ENCODE measurements around the gene MPPED1. TPM values are rescaled to one million over a fixed set of nuclear protein-coding genes. Genes with fewer than 3 reads are reported as not detected.

Gene MPPED1
- total RNA-seq, 1 donor from 2014 or later = 0.37 TPM

DNA sequence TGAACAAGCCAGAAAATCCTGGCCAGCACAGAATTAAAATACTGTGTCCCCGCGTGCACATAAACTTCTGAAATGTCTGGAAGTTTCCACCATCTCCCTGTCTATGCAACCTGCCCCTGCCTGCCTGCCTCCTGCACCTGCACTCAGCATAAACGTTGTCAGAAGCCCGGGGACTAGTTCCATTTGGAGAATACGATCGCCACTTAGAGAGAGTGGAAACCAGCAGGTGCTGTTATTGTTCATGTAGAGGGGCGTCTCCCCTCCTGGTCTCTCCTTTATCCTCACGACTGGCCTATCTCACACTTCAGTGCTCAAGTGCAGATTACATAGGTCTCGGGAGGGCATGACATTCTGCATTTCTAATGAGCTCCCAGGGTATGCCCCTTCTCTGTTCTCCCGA, 35.6 kb downstream of the MPPED1 start:
- DNase-seq = no peak
- no peaks in the 10 kb centered on the region for H3K9me3 Mint-ChIP-seq (ENCODE audit: unreplicated experiment)
- H3K4me3 Mint-ChIP-seq (ENCODE audit: unreplicated experiment) = no peak overlapping the region
- TF ChIP-seq, protein P1, sequence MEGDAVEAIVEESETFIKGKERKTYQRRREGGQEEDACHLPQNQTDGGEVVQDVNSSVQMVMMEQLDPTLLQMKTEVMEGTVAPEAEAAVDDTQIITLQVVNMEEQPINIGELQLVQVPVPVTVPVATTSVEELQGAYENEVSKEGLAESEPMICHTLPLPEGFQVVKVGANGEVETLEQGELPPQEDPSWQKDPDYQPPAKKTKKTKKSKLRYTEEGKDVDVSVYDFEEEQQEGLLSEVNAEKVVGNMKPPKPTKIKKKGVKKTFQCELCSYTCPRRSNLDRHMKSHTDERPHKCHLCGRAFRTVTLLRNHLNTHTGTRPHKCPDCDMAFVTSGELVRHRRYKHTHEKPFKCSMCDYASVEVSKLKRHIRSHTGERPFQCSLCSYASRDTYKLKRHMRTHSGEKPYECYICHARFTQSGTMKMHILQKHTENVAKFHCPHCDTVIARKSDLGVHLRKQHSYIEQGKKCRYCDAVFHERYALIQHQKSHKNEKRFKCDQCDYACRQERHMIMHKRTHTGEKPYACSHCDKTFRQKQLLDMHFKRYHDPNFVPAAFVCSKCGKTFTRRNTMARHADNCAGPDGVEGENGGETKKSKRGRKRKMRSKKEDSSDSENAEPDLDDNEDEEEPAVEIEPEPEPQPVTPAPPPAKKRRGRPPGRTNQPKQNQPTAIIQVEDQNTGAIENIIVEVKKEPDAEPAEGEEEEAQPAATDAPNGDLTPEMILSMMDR (IDR thresholded peaks at IDR 0.05; ENCODE audit: partially characterized antibody, unreplicated experiment) = no peak
- H3K4me1 Mint-ChIP-seq (ENCODE audit: low read depth, unreplicated experiment) = no peaks in the 10 kb centered on the region
- H3K36me3 Mint-ChIP-seq (ENCODE audit: unreplicated experiment) = no peaks in the 10 kb centered on the region
- H3K27ac Mint-ChIP-seq (ENCODE audit: unreplicated experiment) = no peak overlapping the region
- peaks cover 1% of the 10 kb centered on the region for H3K27me3 Mint-ChIP-seq (ENCODE audit: unreplicated experiment)

DNA sequence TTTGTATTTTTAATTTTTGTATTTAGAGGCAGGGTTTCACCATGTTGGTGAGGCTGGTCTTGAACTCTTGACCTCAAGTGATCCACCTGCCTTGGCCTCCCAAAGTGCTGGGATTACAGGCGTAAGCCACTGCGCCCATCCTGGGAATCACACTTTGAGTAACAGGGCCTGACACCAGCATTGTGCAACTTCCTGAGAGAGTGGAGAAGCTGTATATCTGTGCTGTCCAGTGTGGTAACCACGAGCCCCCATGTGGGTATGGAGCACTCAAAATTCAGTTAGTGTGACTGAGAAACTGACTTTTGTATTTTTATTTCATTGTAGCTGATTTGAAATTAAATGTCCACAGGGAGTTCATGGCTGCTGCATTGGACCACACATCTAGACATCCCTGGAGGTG, 36.2 kb downstream of the MPPED1 start:
- H3K36me3 Mint-ChIP-seq (ENCODE audit: unreplicated experiment) = no peaks in the 10 kb centered on the region
- TF ChIP-seq, protein P1 (IDR thresholded peaks at IDR 0.05; ENCODE audit: partially characterized antibody, unreplicated experiment) = no peak
- H3K9me3 Mint-ChIP-seq (ENCODE audit: unreplicated experiment) = no peaks in the 10 kb centered on the region
- H3K4me3 Mint-ChIP-seq (ENCODE audit: unreplicated experiment) = no peak overlapping the region
- H3K27ac Mint-ChIP-seq (ENCODE audit: unreplicated experiment) = no peak overlapping the region
- H3K27me3 Mint-ChIP-seq (ENCODE audit: unreplicated experiment) = peaks cover 1% of the 10 kb centered on the region
- DNase-seq = no peak
- H3K4me1 Mint-ChIP-seq (ENCODE audit: low read depth, unreplicated experiment) = no peaks in the 10 kb centered on the region

DNA sequence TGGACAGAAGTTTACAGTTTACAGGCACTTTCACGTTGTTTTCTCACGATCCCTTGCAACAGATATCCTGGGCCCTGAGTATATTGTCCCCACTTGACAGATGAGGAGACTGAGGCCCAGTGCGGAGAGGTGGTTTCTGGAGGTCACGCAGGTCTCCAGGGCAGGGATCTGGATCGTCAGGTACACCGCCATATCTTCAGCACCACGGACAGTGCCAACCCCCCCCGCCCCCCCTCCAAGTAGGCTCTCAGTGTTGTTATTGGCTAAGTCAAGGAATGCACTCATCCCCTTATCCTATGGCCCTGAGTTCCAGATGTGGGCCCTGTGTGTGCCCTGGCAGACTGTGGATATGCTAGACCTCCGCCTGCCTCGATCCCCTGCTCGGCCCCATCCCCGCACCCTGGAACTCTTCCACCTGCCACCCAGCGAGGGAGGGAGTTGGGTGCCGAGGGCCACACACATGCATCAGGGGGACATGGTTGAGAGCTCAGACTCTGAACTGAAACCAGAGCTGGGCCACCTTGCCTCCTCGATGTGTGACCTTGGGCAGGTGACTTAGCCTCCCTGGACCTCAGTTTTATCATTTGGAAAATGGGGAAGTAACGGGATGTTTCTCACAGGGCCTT, 37.5 kb downstream of the MPPED1 start:
- H3K4me3 Mint-ChIP-seq (ENCODE audit: unreplicated experiment) = no peak overlapping the region
- H3K9me3 Mint-ChIP-seq (ENCODE audit: unreplicated experiment) = no peaks in the 10 kb centered on the region
- no peaks in the 10 kb centered on the region for H3K36me3 Mint-ChIP-seq (ENCODE audit: unreplicated experiment)
- peaks cover 1% of the 10 kb centered on the region for H3K27me3 Mint-ChIP-seq (ENCODE audit: unreplicated experiment)
- TF ChIP-seq, protein P1 (IDR thresholded peaks at IDR 0.05; ENCODE audit: partially characterized antibody, unreplicated experiment) = no peak
- no peak for DNase-seq
- no peaks in the 10 kb centered on the region for H3K4me1 Mint-ChIP-seq (ENCODE audit: low read depth, unreplicated experiment)
- no peak overlapping the region for H3K27ac Mint-ChIP-seq (ENCODE audit: unreplicated experiment)

DNA sequence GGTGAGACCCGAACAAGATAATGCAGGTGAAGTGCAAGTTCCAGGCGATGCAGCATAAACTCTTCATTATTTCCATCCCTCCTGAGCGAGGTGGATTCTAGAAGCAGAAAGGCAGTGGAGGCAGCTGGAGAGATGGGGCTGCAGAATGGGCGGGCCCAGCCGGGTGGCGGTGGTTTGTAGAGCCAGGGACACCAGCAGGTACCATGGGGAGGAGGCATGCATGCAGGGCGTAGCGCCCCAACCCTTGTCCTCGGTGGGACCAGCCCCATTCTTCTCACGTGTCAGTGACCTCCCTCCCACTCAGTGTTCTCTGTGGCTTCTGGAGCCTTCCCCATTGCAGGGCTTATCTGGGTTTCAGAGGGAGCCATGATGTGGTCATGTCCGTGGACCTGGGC, 38.0 kb downstream of the MPPED1 start:
- H3K4me3 Mint-ChIP-seq (ENCODE audit: unreplicated experiment) = no peak overlapping the region
- DNase-seq = no peak
- H3K4me1 Mint-ChIP-seq (ENCODE audit: low read depth, unreplicated experiment) = no peaks in the 10 kb centered on the region
- TF ChIP-seq, protein P1 (IDR thresholded peaks at IDR 0.05; ENCODE audit: partially characterized antibody, unreplicated experiment) = no peak
- no peaks in the 10 kb centered on the region for H3K36me3 Mint-ChIP-seq (ENCODE audit: unreplicated experiment)
- peaks cover 1% of the 10 kb centered on the region for H3K27me3 Mint-ChIP-seq (ENCODE audit: unreplicated experiment)
- H3K9me3 Mint-ChIP-seq (ENCODE audit: unreplicated experiment) = no peaks in the 10 kb centered on the region
- no peak overlapping the region for H3K27ac Mint-ChIP-seq (ENCODE audit: unreplicated experiment)

DNA sequence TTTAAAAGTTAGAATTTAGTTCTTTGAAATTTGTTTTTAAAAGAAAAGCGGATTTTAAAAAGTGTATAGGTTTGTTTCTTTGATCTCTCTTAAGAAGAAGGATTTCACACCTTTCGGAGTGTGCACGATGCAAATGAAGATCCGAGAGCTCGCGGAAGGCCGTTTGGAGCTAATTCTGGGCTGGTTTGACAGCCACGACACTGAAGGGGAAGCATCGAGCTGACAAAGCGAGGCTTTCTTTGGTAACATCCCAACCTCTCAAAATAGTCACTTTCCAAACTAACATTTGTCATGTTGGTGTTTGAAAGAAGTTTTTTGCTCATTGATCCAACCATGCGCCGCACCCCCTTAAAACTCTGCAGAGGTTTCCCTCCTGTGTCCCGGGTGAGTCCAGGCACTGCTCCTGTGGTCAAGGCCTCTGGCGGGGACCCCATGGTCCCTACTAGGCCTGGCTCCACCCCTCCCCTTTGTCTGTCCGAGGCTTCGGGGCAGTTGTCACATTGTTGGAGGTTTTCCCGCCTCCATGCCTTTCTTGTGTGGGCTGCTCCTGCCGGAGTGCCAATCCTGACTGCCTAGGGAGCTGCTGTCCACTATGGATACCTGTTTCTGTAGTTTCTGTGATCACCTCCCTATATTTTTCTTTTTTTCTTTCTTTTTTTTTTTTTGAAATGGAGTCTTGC, 39.7 kb downstream of the MPPED1 start:
- Mint-ChIP-seq H3K4me3 (ENCODE audit: unreplicated experiment) (no peak overlapping the region), H3K9me3 (ENCODE audit: unreplicated experiment) (no peaks in the 10 kb centered on the region), H3K4me1 (ENCODE audit: low read depth, unreplicated experiment) (no peaks in the 10 kb centered on the region), H3K27me3 (ENCODE audit: unreplicated experiment) (peaks cover 2% of the 10 kb centered on the region), H3K27ac (ENCODE audit: unreplicated experiment) (no peak overlapping the region), H3K36me3 (ENCODE audit: unreplicated experiment) (no peaks in the 10 kb centered on the region)
- DNase-seq = no peak
- TF ChIP-seq, protein P1 (IDR thresholded peaks at IDR 0.05; ENCODE audit: partially characterized antibody, unreplicated experiment) = no peak
